Esophagus mucosa (tissue), 1 donor: ENCODE data around the gene PRKN. TPM values are rescaled to one million over a fixed set of nuclear protein-coding genes. Genes with fewer than 3 reads are reported as not detected.

Source experiments
- ATAC-seq: fragments of 200-7000 bp; cut with Tn5 transposase; one replicate; pipeline ENCODE4 v1.9.1; 2020
- total RNA-seq: library from RNA; stranded (reverse); gene quantifications from one replicate; pipeline ENCODE4 v1.2.4, GENCODE V29; 2023
- donor health status: DM: yes; HTN: yes; CAD: no.

Gene PRKN
- total RNA-seq, 1 donor from 2014 or later: 2.4 TPM

GRCh38 chr6:161636882-161637430 lies 1090.6 kb downstream of the PRKN start:
- no peak for ATAC-seq

- ATAC-seq: no peak
Measured at GRCh38 chr6:161635975-161636374, 1091.6 kb downstream of the PRKN start.

GRCh38 chr6:161634916-161635315 lies 1092.7 kb downstream of the PRKN start:
- ATAC-seq: no peak

GRCh38 chr6:161631676-161632194 lies 1095.8 kb downstream of the PRKN start:
- no peak for ATAC-seq

GRCh38 chr6:161630674-161631073 lies 1096.9 kb downstream of the PRKN start:
- no peak for ATAC-seq

GRCh38 chr6:161626132-161626676 lies 1101.4 kb downstream of the PRKN start:
- no peak for ATAC-seq

GRCh38 chr6:161624111-161624510 lies 1103.5 kb downstream of the PRKN start:
- no peak for ATAC-seq

- no peak for ATAC-seq
Measured at GRCh38 chr6:161622779-161623178, 1104.8 kb downstream of the PRKN start.

- ATAC-seq: no peak
Measured at GRCh38 chr6:161618831-161619454, 1108.6 kb downstream of the PRKN start.

- ATAC-seq: no peak
Measured at GRCh38 chr6:161613711-161614110, 1113.9 kb downstream of the PRKN start.

GRCh38 chr6:161608771-161609170 lies 1118.8 kb downstream of the PRKN start:
- ATAC-seq: no peak

- ATAC-seq: no peak
Measured at GRCh38 chr6:161607696-161608297, 1119.8 kb downstream of the PRKN start.

GRCh38 chr6:161602359-161602758 lies 1125.2 kb downstream of the PRKN start:
- no peak for ATAC-seq

GRCh38 chr6:161598896-161599295 lies 1128.7 kb downstream of the PRKN start:
- no peak for ATAC-seq

GRCh38 chr6:161596807-161597520 lies 1130.6 kb downstream of the PRKN start:
- ATAC-seq: no peak

GRCh38 chr6:161594412-161594811 lies 1133.2 kb downstream of the PRKN start:
- ATAC-seq: no peak

- no peak for ATAC-seq
Measured at GRCh38 chr6:161590961-161591627, 1136.5 kb downstream of the PRKN start.

- ATAC-seq: no peak
Measured at GRCh38 chr6:161586887-161587286, 1140.7 kb downstream of the PRKN start.

GRCh38 chr6:161584621-161585340 lies 1142.8 kb downstream of the PRKN start:
- ATAC-seq: no peak

- ATAC-seq: peak; percentile 73
Measured at GRCh38 chr6:161584051-161584450, 1143.5 kb downstream of the PRKN start.

GRCh38 chr6:161583584-161583983 lies 1144.0 kb downstream of the PRKN start:
- peak; percentile 63 for ATAC-seq

- no peak for ATAC-seq
Measured at GRCh38 chr6:161578478-161578877, 1149.1 kb downstream of the PRKN start.
